IPS DF 6.9 (cell line): ENCODE measurements around the gene SH3TC1.

Experiments
- DNase-seq: peaks from one replicate; pipeline ENCODE4 v3.0.0-alpha.2; 2013; ENCODE audit warnings: low read depth, low spot score
- H3K27ac ChIP-seq: one replicate; pipeline ENCODE4 v1.5.1; 2013; ENCODE audit warnings: low read length, control low read depth
- H3K27me3 ChIP-seq: 2 replicates; pipeline ENCODE4 v1.6.1; 2013; ENCODE audit warnings: mild to moderate bottlenecking, low read length; ENCODE audit not compliant: control insufficient read depth, insufficient read depth
- H3K36me3 ChIP-seq: 2 replicates; pipeline ENCODE4 v1.6.1; 2013; ENCODE audit warnings: low read length; ENCODE audit not compliant: control insufficient read depth, insufficient read depth
- H3K4me1 ChIP-seq: 2 replicates; pipeline ENCODE4 v1.6.1; 2013; ENCODE audit warnings: low read length; ENCODE audit not compliant: control insufficient read depth, insufficient read depth
- H3K4me3 ChIP-seq: 2 replicates; pipeline ENCODE4 v1.5.1; 2013; ENCODE audit warnings: mild to moderate bottlenecking, low read length
- H3K9me3 ChIP-seq: 2 replicates; pipeline ENCODE4 v1.6.1; 2013; ENCODE audit warnings: low read length, inconsistent platforms; ENCODE audit not compliant: control insufficient read depth, insufficient read depth
- WGBS: extraction: QIAGEN DNeasy Blood & Tissue Kit; methylation state at CpG from one replicate; pipeline ENCODE4 v1.1.7; 2013; ENCODE audit warnings: mixed read lengths, missing lambda C conversion rate; ENCODE audit not compliant: insufficient read length, insufficient coverage; 5-methylcytosine and 5-hydroxymethylcytosine counted together

The SH3TC1 gene

DNA sequence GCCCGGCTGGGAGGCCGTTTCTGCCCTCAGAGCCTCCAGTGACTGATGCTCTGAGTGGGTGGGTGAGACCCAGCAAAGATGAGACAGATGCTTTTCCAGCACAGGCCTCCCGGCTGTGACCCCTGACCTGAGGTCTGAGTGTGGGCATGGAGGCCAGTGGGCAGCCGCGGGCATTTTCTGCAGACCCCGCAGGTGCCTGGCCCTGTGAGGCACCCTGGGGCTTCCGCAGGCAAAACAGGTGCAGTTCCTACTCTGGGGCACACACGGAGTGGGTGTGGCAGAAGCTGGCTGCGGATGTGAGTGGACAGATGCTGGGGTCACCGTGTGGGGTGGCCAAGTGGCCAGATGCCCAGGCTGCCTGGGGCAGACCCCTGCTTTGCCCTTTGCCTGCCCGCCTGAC, 85.3 kb downstream of the SH3TC1 start:
- no peak overlapping the region for H3K27ac ChIP-seq
- no peaks in the 10 kb centered on the region for H3K9me3 ChIP-seq
- no peaks in the 10 kb centered on the region for H3K4me1 ChIP-seq
- no peaks in the 10 kb centered on the region for H3K27me3 ChIP-seq
- no peak overlapping the region for H3K4me3 ChIP-seq
- H3K36me3 ChIP-seq: no peaks in the 10 kb centered on the region; the same call in 1 of the 2 replicates
- no CpG with 5 or more reads among the region's 11 CpGs for WGBS
- no peak for DNase-seq

DNA sequence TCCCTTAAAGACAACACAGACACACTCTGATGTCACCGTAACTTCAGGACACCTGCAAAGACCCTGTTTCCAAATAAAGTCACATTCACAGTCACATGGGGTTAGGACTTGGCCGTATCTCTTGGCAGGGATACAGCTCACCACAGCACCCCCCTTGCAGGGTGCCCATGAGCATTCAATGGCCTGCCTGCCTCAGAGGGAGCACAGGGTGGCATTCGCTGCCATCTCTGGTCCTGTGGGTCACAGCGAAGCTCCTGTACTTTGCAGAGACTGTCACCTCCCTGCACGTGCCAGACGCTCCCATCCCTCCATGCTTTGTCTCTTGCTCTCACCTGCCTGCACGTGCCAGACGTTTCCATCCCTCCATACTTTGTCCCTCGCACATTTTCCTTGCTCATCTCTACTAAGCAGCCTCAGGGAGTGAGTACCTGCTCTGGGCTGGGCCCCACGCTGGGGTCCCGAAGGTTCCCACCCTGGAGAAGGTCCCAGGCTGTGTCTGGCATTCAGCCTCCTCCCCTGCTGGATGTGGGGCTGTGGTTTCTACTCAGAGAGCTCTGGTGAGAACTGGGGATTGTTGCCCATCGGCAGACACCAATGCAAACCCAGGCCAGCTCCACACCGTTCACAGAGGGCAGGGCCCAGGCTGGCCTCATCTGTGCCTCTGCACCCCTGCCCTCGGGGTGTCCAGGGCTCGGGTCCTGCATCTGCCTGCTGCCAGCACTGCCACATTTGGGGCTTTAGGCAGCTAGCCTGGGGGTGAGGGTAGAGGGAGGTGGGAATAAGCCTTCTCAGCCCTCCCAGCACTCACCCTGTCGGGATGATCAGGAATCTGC, 86.3 kb downstream of the SH3TC1 start:
- no peak for DNase-seq
- no peaks in the 10 kb centered on the region for H3K9me3 ChIP-seq
- H3K27ac ChIP-seq: no peak overlapping the region
- no peaks in the 10 kb centered on the region for H3K27me3 ChIP-seq
- WGBS: no CpG with 5 or more reads among the region's 16 CpGs
- H3K4me1 ChIP-seq: no peaks in the 10 kb centered on the region
- H3K4me3 ChIP-seq: no peak overlapping the region
- H3K36me3 ChIP-seq: no peaks in the 10 kb centered on the region; the same call in 1 of the 2 replicates

DNA sequence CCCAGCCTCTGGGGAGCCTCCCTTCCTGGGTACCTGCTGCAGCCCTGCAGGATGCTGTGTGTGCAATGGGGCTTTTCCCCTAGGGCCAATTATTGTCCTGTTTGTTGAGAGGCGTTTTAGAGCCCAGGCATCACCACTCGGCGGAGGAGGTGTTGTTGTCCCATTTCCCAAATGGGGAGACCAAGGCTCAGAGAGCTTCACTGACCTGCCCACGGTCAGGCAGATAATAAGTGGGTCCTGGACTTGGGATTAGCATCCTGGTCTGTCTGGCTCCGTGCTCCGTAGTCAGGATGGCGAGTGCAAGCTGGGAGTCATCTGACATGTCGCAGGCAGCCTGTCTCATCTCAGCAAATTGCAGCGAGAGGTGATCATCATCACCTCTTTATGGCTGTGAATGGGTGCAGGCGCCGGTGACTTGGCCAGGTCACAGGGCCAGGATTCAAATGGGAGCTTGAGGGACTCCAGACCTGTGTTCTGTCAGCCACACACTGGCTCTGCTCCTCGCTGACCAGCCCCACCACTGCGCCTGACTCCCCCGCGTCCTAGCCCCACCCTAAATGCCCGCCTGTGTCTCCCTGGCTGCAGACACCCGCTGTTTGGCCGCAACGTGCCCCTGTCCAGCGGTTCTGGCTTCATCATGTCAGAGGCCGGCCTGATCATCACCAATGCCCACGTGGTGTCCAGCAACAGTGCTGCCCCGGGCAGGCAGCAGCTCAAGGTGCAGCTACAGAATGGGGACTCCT, 87.1 kb downstream of the SH3TC1 start:
- Histone ChIP-seq H3K9me3 (no peaks in the 10 kb centered on the region), H3K4me1 (no peaks in the 10 kb centered on the region), H3K27ac (no peak overlapping the region), H3K4me3 (no peak overlapping the region), H3K36me3 (no peaks in the 10 kb centered on the region; the same call in 1 of the 2 replicates), H3K27me3 (no peaks in the 10 kb centered on the region)
- DNase-seq: no peak
- no CpG with 5 or more reads among the region's 23 CpGs for WGBS

DNA sequence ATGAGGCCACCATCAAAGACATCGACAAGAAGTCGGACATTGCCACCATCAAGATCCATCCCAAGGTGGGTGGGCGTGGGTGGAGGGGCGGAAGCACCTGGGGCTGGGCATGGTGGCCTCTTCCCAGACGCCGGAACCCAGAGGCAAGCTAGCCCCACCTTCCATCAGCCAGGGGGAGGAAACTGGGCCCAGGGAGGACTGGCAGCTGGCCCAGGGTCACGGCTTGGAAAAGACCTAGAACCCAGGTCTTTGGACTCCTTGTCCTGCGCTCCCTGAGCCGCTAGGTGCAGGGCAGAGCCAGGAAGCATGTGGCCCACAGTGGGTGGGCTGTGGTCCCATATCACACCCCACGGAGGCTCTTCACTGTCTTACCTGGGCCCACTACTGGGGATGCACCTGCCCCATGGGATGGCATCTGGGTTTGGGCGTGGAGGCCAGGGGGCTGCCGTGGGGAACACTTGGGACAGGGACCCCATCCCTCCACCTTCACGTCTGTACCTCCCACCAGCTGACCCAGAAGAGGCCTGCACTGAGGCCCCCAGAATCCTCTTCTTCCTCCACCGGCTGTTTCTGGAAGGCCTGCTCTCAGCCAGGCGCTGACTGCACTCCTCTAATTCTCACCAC, 87.7 kb downstream of the SH3TC1 start:
- Histone ChIP-seq H3K4me3 (no peak overlapping the region), H3K27me3 (no peaks in the 10 kb centered on the region), H3K9me3 (no peaks in the 10 kb centered on the region), H3K36me3 (no peaks in the 10 kb centered on the region; the same call in 1 of the 2 replicates), H3K4me1 (no peaks in the 10 kb centered on the region), H3K27ac (no peak overlapping the region)
- no CpG with 5 or more reads among the region's 15 CpGs for WGBS
- no peak for DNase-seq

DNA sequence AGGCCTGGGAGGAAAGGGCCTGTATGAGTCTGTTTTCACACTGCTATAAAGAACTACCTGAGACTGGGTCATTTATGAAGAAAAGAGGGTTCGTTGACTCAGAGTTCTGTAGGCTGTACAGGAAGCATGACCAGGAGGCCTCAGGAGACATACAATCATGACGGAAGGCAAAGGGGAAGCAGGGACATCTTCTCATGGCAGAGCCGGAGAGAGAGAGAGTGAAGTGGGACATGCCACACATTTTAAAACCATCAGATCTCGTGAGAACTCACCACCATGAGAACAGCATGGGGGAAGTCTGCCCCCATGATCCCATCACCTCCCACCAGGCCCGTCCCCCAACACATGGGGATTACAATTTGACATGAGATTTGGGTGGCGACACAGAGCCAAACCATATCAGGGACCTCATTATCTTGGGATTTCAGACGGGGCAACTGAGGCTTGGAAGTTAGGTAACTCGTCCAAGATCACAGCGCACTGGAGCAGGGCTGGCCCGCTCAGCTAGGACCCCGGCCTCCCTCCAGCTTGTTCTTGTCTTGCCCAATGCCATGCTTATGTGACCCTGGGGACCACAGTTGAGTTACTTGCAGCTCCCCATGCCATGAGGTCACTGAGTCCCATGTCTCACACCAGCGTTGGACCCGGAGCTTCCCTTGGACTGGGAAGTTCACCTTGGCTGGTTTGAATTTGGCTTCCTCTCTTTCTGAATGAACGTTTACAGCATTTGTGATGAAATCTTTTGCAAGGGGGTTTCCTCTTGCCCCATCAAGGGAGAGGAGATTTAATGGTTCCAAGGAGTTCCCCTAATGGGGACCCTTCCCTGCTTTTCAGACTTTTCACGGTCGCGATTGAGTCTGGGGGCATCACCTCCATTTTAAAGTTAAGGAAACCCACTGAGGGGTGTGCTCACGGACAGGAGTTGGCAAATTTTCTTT, 88.5 kb downstream of the SH3TC1 start:
- no peaks in the 10 kb centered on the region for H3K27me3 ChIP-seq
- no peak overlapping the region for H3K27ac ChIP-seq
- WGBS: no CpG with 5 or more reads among the region's 18 CpGs
- H3K4me1 ChIP-seq: no peaks in the 10 kb centered on the region
- H3K9me3 ChIP-seq: no peaks in the 10 kb centered on the region
- no peak for DNase-seq
- no peaks in the 10 kb centered on the region; the same call in 1 of the 2 replicates for H3K36me3 ChIP-seq
- no peak overlapping the region for H3K4me3 ChIP-seq

DNA sequence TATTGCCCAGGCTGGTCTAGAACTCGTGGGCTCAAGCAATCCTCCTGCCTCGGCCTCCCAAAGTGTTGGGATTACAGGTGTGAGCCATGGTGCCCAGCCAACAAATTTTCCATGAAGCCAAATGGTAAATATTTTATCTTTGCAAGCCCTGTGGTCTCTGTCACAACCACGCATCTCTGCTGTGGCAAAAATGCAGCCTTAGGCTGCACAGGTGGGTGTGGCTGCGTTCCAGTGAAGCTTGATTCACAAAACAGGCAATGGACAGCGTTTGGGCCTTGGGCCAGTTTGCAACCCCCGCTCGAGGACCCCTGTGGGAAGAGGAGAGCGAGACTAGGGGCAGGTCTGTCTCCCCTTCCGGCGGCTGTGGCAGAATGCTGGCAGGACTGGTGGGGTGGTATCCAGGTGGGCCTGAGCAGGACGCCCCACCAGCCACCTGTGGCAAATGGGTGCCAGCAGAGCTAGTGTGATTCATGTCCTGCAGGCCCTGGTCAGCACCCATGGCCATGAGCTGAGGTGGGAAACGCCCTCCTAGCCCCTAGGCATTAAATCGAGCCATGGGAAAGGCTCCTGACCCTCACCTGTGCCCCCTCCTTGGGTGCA, 90.2 kb downstream of the SH3TC1 start:
- no peak for DNase-seq
- no peaks in the 10 kb centered on the region; the same call in 1 of the 2 replicates for H3K36me3 ChIP-seq
- no peak overlapping the region for H3K27ac ChIP-seq
- no peaks in the 10 kb centered on the region for H3K27me3 ChIP-seq
- WGBS: no CpG with 5 or more reads among the region's 13 CpGs
- H3K9me3 ChIP-seq: no peaks in the 10 kb centered on the region
- no peak overlapping the region for H3K4me3 ChIP-seq
- H3K4me1 ChIP-seq: no peaks in the 10 kb centered on the region

DNA sequence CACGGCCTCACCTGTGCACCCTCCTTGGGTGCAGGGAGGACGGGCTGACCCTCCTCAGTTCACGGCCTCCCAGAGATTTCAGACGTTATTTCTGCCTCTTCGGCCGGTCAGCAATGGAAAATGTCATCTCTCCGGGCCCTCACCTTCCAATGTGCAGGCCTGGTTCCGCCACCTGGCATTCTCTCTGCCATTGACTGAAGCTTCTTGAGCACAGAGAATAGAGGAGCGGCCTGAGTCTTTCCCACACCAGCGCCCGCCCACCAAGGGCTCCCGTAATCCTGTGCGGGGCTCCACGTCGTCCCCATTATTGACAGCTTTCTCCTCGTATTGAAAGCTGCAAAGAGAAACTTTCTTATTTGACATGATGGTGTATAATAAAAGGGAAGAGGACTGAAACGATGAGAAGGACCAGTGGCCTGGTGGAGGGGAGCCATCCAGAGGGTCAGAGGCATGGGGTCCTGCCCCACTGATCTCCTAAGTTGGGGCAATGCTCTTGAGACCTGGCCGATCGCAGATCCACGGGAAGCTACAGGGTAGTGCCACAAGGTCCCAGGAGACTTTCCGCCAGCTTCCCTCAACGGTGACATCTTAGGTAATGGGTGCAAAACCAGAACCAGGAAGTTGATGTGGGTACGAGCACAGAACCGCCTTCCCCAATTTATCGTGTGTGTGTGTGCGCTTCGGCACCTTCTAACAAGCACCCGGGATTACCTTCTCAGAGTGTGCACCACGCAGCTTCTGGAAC, 91.0 kb downstream of the SH3TC1 start:
- WGBS: no CpG with 5 or more reads among the region's 29 CpGs
- no peaks in the 10 kb centered on the region for H3K27me3 ChIP-seq
- no peaks in the 10 kb centered on the region for H3K4me1 ChIP-seq
- no peak overlapping the region for H3K4me3 ChIP-seq
- DNase-seq: no peak
- H3K36me3 ChIP-seq: no peaks in the 10 kb centered on the region; the same call in 1 of the 2 replicates
- no peaks in the 10 kb centered on the region for H3K9me3 ChIP-seq
- no peak overlapping the region for H3K27ac ChIP-seq

DNA sequence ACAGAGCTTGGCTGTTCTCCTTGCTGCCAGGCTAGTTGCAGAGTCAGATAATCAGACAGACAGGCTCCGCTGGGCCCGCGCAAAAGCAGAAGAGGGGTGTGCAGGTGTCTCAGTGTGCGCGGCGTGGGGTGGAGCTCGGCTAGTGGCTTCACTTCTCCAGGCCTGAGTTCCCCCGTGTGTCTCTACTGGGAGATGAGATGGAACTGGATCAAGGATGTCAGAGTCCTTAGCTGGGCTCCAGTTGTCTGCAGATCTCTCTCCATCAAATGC, 91.5 kb downstream of the SH3TC1 start:
- H3K9me3 ChIP-seq: no peaks in the 10 kb centered on the region
- H3K4me1 ChIP-seq: no peaks in the 10 kb centered on the region
- H3K36me3 ChIP-seq: no peaks in the 10 kb centered on the region; the same call in 1 of the 2 replicates
- no peak overlapping the region for H3K27ac ChIP-seq
- no peak for DNase-seq
- H3K27me3 ChIP-seq: no peaks in the 10 kb centered on the region
- no CpG with 5 or more reads among the region's 8 CpGs for WGBS
- H3K4me3 ChIP-seq: no peak overlapping the region
